Cardiac fibroblast (primary cell): Measurements from ENCODE around the gene ALK.

Source experiments
- DNase-seq, 2 donors: peaks; one replicate each; pipeline versions ENCODE4 v3.0.0 to v3.0.0-alpha.2; 2010; ENCODE audit warnings: low read depth in 2 of 2
- H3K4me3 ChIP-seq, 2 donors: replicated peaks in 1 of 2; 1 replicate in 1 of 2; 2 replicates in 1 of 2; pipeline ENCODE4 v1.5.1; 2011; ENCODE audit warnings: low read depth in 2 of 2, low read length in 2 of 2, mild to moderate bottlenecking in 2 of 2, moderate library complexity in 1 of 2
- CTCF ChIP-seq: IDR thresholded peaks from one replicate; pipeline ENCODE4 v1.5.1; 2011; ENCODE audit warnings: low read depth, mild to moderate bottlenecking, low read length, inconsistent platforms

Gene ALK

GRCh38 chr2:29808321-29808720 lies 113.1 kb downstream of the ALK start:
- no peak for TF ChIP-seq CTCF
- DNase-seq, result no peak
- H3K4me3 ChIP-seq, result no peak overlapping the region

GRCh38 chr2:29807082-29807481 lies 114.3 kb downstream of the ALK start:
- DNase-seq, result no peak
- H3K4me3 ChIP-seq, result no peak overlapping the region

GRCh38 chr2:29806461-29806860 lies 114.9 kb downstream of the ALK start:
- no peak for TF ChIP-seq CTCF
- no peak for DNase-seq
- no peak overlapping the region for H3K4me3 ChIP-seq

More at GRCh38 chr2:29807082-29807481, 114.3 kb downstream of the ALK start:
- TF ChIP-seq CTCF, result no peak

GRCh38 chr2:29804671-29805070 lies 116.7 kb downstream of the ALK start:
- no peak overlapping the region for H3K4me3 ChIP-seq
- DNase-seq, result no peak
- TF ChIP-seq CTCF, result no peak

- no peak overlapping the region for H3K4me3 ChIP-seq
- no peak for DNase-seq
- TF ChIP-seq CTCF, result no peak
Observed at GRCh38 chr2:29803537-29803936, 117.8 kb downstream of the ALK start.

GRCh38 chr2:29802986-29803385 lies 118.4 kb downstream of the ALK start:
- peak in 1 of 2 donors; percentile 3 for DNase-seq
- TF ChIP-seq CTCF, result no peak

GRCh38 chr2:29799628-29800027 lies 121.8 kb downstream of the ALK start:
- H3K4me3 ChIP-seq, result no peak overlapping the region
- DNase-seq, result no peak
- no peak for TF ChIP-seq CTCF

More at GRCh38 chr2:29802986-29803385, 118.4 kb downstream of the ALK start:
- H3K4me3 ChIP-seq, result no peak overlapping the region
